ENCODE measurements around the gene GMPPA.

The GMPPA gene

GRCh38 chr2:219451661-219452360, 46.9 kb upstream of the GMPPA start:
- no peak for TF ChIP-seq TSHZ2 (CRISPR knock-in tag; IDR thresholded peaks at IDR 0.05)
- TF ChIP-seq ESRRG (CRISPR knock-in tag; IDR thresholded peaks at IDR 0.05) = no peak
- TF ChIP-seq PPARA (CRISPR knock-in tag; IDR thresholded peaks at IDR 0.05; ENCODE audit: borderline replicate concordance) = no peak
- TF ChIP-seq CSDC2 (CRISPR knock-in tag; IDR thresholded peaks at IDR 0.05) = 0 out of 2 replicates have a peak, but pooled peaks have one; percentile 17
- ATAC-seq = no peak

GRCh38 chr2:219452361-219453317, 46.1 kb upstream of the GMPPA start:
- peak; percentile 88 for ATAC-seq
- TF ChIP-seq TCF4 (CRISPR knock-in tag; IDR thresholded peaks at IDR 0.05; ENCODE audit: borderline replicate concordance) (no peak), CREB5 (CRISPR knock-in tag; IDR thresholded peaks at IDR 0.05; ENCODE audit: low read depth) (no peak), OSR1 (CRISPR knock-in tag; IDR thresholded peaks at IDR 0.05) (0 out of 2 replicates have a peak, but pooled peaks have one; percentile 28), PATZ1 (CRISPR knock-in tag; IDR thresholded peaks at IDR 0.05; ENCODE audit: borderline replicate concordance) (no peak), TOX (CRISPR knock-in tag; IDR thresholded peaks at IDR 0.05; ENCODE audit: borderline replicate concordance) (no peak), SNAI2 (CRISPR knock-in tag; IDR thresholded peaks at IDR 0.05) (0 out of 2 replicates have a peak, but pooled peaks have one; percentile 9), ZNF565 (CRISPR knock-in tag; conservative IDR thresholded peaks at IDR 0.05; ENCODE audit: low read depth) (no peak), CSDC2 (CRISPR knock-in tag; IDR thresholded peaks at IDR 0.05) (0 out of 2 replicates have a peak, but pooled peaks have one; percentile 15), POU6F1 (CRISPR knock-in tag; IDR thresholded peaks at IDR 0.05; ENCODE audit: borderline replicate concordance, low read depth) (no peak), ZFP3 (CRISPR knock-in tag; IDR thresholded peaks at IDR 0.05) (no peak)

GRCh38 chr2:219453671-219454590, 44.8 kb upstream of the GMPPA start:
- ATAC-seq = peak; percentile 80
- TF ChIP-seq OSR1 (CRISPR knock-in tag; IDR thresholded peaks at IDR 0.05) (no peak), CSDC2 (CRISPR knock-in tag; IDR thresholded peaks at IDR 0.05) (no peak), TCF4 (CRISPR knock-in tag; IDR thresholded peaks at IDR 0.05; ENCODE audit: borderline replicate concordance) (peak; percentile 44; the same call in 1 of the 2 replicates), BACH2 (CRISPR knock-in tag; IDR thresholded peaks at IDR 0.05; ENCODE audit: borderline replicate concordance) (no peak), ZNF565 (CRISPR knock-in tag; conservative IDR thresholded peaks at IDR 0.05; ENCODE audit: low read depth) (no peak), SNAI2 (CRISPR knock-in tag; IDR thresholded peaks at IDR 0.05) (no peak), TOX (CRISPR knock-in tag; IDR thresholded peaks at IDR 0.05; ENCODE audit: borderline replicate concordance) (no peak), ESRRG (CRISPR knock-in tag; IDR thresholded peaks at IDR 0.05) (no peak)

- TF ChIP-seq CREB5 (CRISPR knock-in tag; IDR thresholded peaks at IDR 0.05; ENCODE audit: low read depth) = no peak
- TF ChIP-seq TCF4 (CRISPR knock-in tag; IDR thresholded peaks at IDR 0.05; ENCODE audit: borderline replicate concordance) = no peak
- ATAC-seq = no peak
These were observed 43.1 kb upstream of the GMPPA start for GRCh38 chr2:219455581-219455980.
